Thymus (tissue), 11 donors: Measurements from ENCODE around the gene KRTAP4-11. TPM values are rescaled to one million over a fixed set of nuclear protein-coding genes. Genes with fewer than 3 reads are reported as not detected.

Source experiments
- DNase-seq, 9 donors: peaks; one replicate each; pipeline ENCODE4 v3.0.0-alpha.2; 2013; ENCODE audit warnings: low spot score in 9 of 9, low read depth in 6 of 9, missing footprints in 1 of 9
- H3K27ac ChIP-seq, 2 donors: one replicate each; pipeline ENCODE4 v1.5.1; 2013; ENCODE audit warnings: control low read depth in 1 of 2, low read depth in 1 of 2, low read length in 1 of 2, mild to moderate bottlenecking in 1 of 2, moderate library complexity in 1 of 2
- H3K27me3 ChIP-seq, 2 donors: one replicate each; pipeline ENCODE4 v1.5.1; 2013; ENCODE audit warnings: low read length in 1 of 2; ENCODE audit not compliant: control insufficient read depth in 2 of 2, insufficient read depth in 1 of 2
- H3K36me3 ChIP-seq, 2 donors: one replicate each; pipeline ENCODE4 v1.5.1; 2013; ENCODE audit warnings: low read length in 1 of 2, mild to moderate bottlenecking in 1 of 2, moderate library complexity in 1 of 2; ENCODE audit not compliant: control insufficient read depth in 2 of 2, insufficient read depth in 2 of 2
- H3K4me1 ChIP-seq, 2 donors: one replicate each; pipeline ENCODE4 v1.5.1; 2013; ENCODE audit warnings: low read length in 2 of 2; ENCODE audit not compliant: control insufficient read depth in 2 of 2, insufficient read depth in 2 of 2
- H3K4me3 ChIP-seq, 2 donors: one replicate each; pipeline ENCODE4 v1.5.1; 2013; ENCODE audit warnings: low read length in 2 of 2, control low read depth in 1 of 2, mild to moderate bottlenecking in 1 of 2
- H3K9me3 ChIP-seq, 2 donors: one replicate each; pipeline ENCODE4 v1.5.1; 2013; ENCODE audit warnings: low read length in 1 of 2, mild to moderate bottlenecking in 1 of 2; ENCODE audit not compliant: control insufficient read depth in 2 of 2, insufficient read depth in 1 of 2
- WGBS: extraction: QIAGEN DNeasy Blood & Tissue Kit; methylation state at CpG from one replicate; pipeline ENCODE4 v1.1.7; 2013; 5-methylcytosine and 5-hydroxymethylcytosine counted together
- polyA plus RNA-seq: library from polyadenylated mRNA; stranded (reverse); fragments of 200-250 nt; gene quantifications from one replicate; pipeline ENCODE4 v1.2.3, GENCODE V29; 2013
- total RNA-seq: library from RNA; stranded (reverse); fragments of 120-200 nt; gene quantifications from one replicate; pipeline ENCODE4 v1.2.4, GENCODE V29; 2013
- donor health status: healthy.

KRTAP4-11 gene
- total and polyA plus RNA-seq, 2 donors, result not detected

- Histone ChIP-seq H3K27ac (no peak overlapping the region), H3K27me3 (no peaks in the 10 kb centered on the region), H3K36me3 (no peaks in the 10 kb centered on the region), H3K4me3 (no peak overlapping the region), H3K9me3 (no peaks in the 10 kb centered on the region), H3K4me1 (no peaks in the 10 kb centered on the region)
- 94% methylated on average over 2 of the region's 2 CpGs for WGBS
- no peak for DNase-seq
These were observed 44.5 kb downstream of the KRTAP4-11 start for GRCh38 chr17:41073676-41074075.

GRCh38 chr17:41071606-41072360, 46.4 kb downstream of the KRTAP4-11 start:
- no peaks in the 10 kb centered on the region for H3K36me3 ChIP-seq
- H3K27me3 ChIP-seq, result no peaks in the 10 kb centered on the region
- no peaks in the 10 kb centered on the region for H3K9me3 ChIP-seq
- H3K4me1 ChIP-seq, result no peaks in the 10 kb centered on the region
- no peak overlapping the region for H3K4me3 ChIP-seq
- 97% methylated on average over 5 of the region's 5 CpGs for WGBS
- DNase-seq, result no peak
- no peak overlapping the region for H3K27ac ChIP-seq

- Histone ChIP-seq H3K4me3 (no peak overlapping the region), H3K36me3 (no peaks in the 10 kb centered on the region), H3K27ac (no peak overlapping the region), H3K9me3 (no peaks in the 10 kb centered on the region), H3K27me3 (no peaks in the 10 kb centered on the region), H3K4me1 (no peaks in the 10 kb centered on the region)
- WGBS, result 64% methylated on average over 3 of the region's 3 CpGs
- no peak for DNase-seq
These were observed 49.1 kb downstream of the KRTAP4-11 start for GRCh38 chr17:41069031-41069430.

GRCh38 chr17:41067281-41067680, 50.9 kb downstream of the KRTAP4-11 start:
- no peaks in the 10 kb centered on the region for H3K27me3 ChIP-seq
- H3K4me3 ChIP-seq, result no peak overlapping the region
- no peak overlapping the region for H3K27ac ChIP-seq
- H3K36me3 ChIP-seq, result no peaks in the 10 kb centered on the region
- H3K9me3 ChIP-seq, result no peaks in the 10 kb centered on the region
- H3K4me1 ChIP-seq, result no peaks in the 10 kb centered on the region
- no peak for DNase-seq

Other genes starting within 250 kb of the KRTAP4-11 start
Only the 30 nearest of the 38 such genes appear.
- gene KRT40, start 134.0 kb downstream of the KRTAP4-11 start, total RNA-seq, result 0.09 TPM
- 0.11 TPM for gene KRT40, start 134.0 kb downstream of the KRTAP4-11 start, polyA plus RNA-seq
- not detected for gene KRTAP3-3, start 124.2 kb downstream of the KRTAP4-11 start, total RNA-seq
- gene KRTAP3-3, start 124.2 kb downstream of the KRTAP4-11 start, polyA plus RNA-seq, result 0.87 TPM
- not detected for gene KRTAP3-2, start 118.5 kb downstream of the KRTAP4-11 start, total RNA-seq
- 0.09 TPM for gene KRTAP3-2, start 118.5 kb downstream of the KRTAP4-11 start, polyA plus RNA-seq
- gene KRTAP3-1, start 109.2 kb downstream of the KRTAP4-11 start, total RNA-seq, result not detected
- 0.09 TPM for gene KRTAP3-1, start 109.2 kb downstream of the KRTAP4-11 start, polyA plus RNA-seq
- gene KRTAP1-5, start 91.2 kb downstream of the KRTAP4-11 start, total RNA-seq, result not detected
- gene KRTAP1-5, start 91.2 kb downstream of the KRTAP4-11 start, polyA plus RNA-seq, result 0.05 TPM
- not detected for gene KRTAP1-4, start 88.2 kb downstream of the KRTAP4-11 start, total RNA-seq
- gene KRTAP1-4, start 88.2 kb downstream of the KRTAP4-11 start, polyA plus RNA-seq, result not detected
- not detected for gene KRTAP1-3, start 83.5 kb downstream of the KRTAP4-11 start, total RNA-seq
- not detected for gene KRTAP1-3, start 83.5 kb downstream of the KRTAP4-11 start, polyA plus RNA-seq
- gene KRTAP1-1, start 76.9 kb downstream of the KRTAP4-11 start, total RNA-seq, result not detected
- gene KRTAP1-1, start 76.9 kb downstream of the KRTAP4-11 start, polyA plus RNA-seq, result 0.14 TPM
- gene KRTAP2-1, start 71.1 kb downstream of the KRTAP4-11 start, total RNA-seq, result not detected
- 0.05 TPM for gene KRTAP2-1, start 71.1 kb downstream of the KRTAP4-11 start, polyA plus RNA-seq
- gene KRTAP2-2, start 63.1 kb downstream of the KRTAP4-11 start, total RNA-seq, result not detected
- not detected for gene KRTAP2-2, start 63.1 kb downstream of the KRTAP4-11 start, polyA plus RNA-seq
- gene KRTAP2-3, start 58.3 kb downstream of the KRTAP4-11 start, total RNA-seq, result not detected
- 0.18 TPM for gene KRTAP2-3, start 58.3 kb downstream of the KRTAP4-11 start, polyA plus RNA-seq
- gene KRTAP2-4, start 52.5 kb downstream of the KRTAP4-11 start, total RNA-seq, result not detected
- not detected for gene KRTAP2-4, start 52.5 kb downstream of the KRTAP4-11 start, polyA plus RNA-seq
- gene KRTAP4-7, start 34.2 kb downstream of the KRTAP4-11 start, total RNA-seq, result not detected
- not detected for gene KRTAP4-7, start 34.2 kb downstream of the KRTAP4-11 start, polyA plus RNA-seq
- not detected for gene KRTAP4-8, start 20.2 kb downstream of the KRTAP4-11 start, total RNA-seq
- 0.02 TPM for gene KRTAP4-8, start 20.2 kb downstream of the KRTAP4-11 start, polyA plus RNA-seq
- gene KRTAP4-16, start 16.2 kb downstream of the KRTAP4-11 start, total RNA-seq, result not detected
- not detected for gene KRTAP4-16, start 16.2 kb downstream of the KRTAP4-11 start, polyA plus RNA-seq
- not detected for gene KRTAP4-9, start 13.0 kb downstream of the KRTAP4-11 start, total RNA-seq
- gene KRTAP4-9, start 13.0 kb downstream of the KRTAP4-11 start, polyA plus RNA-seq, result not detected
- gene KRTAP4-12, start 5.8 kb upstream of the KRTAP4-11 start, total RNA-seq, result not detected
- not detected for gene KRTAP4-12, start 5.8 kb upstream of the KRTAP4-11 start, polyA plus RNA-seq
- not detected for gene KRTAP4-6, start 22.2 kb upstream of the KRTAP4-11 start, total RNA-seq
- not detected for gene KRTAP4-6, start 22.2 kb upstream of the KRTAP4-11 start, polyA plus RNA-seq
- gene KRTAP4-5, start 31.5 kb upstream of the KRTAP4-11 start, total RNA-seq, result not detected
- not detected for gene KRTAP4-5, start 31.5 kb upstream of the KRTAP4-11 start, polyA plus RNA-seq
- not detected for gene KRTAP4-4, start 42.4 kb upstream of the KRTAP4-11 start, total RNA-seq
- not detected for gene KRTAP4-4, start 42.4 kb upstream of the KRTAP4-11 start, polyA plus RNA-seq
- gene KRTAP4-3, start 49.8 kb upstream of the KRTAP4-11 start, total RNA-seq, result not detected
- gene KRTAP4-3, start 49.8 kb upstream of the KRTAP4-11 start, polyA plus RNA-seq, result not detected
- not detected for gene KRTAP4-2, start 59.8 kb upstream of the KRTAP4-11 start, total RNA-seq
- not detected for gene KRTAP4-2, start 59.8 kb upstream of the KRTAP4-11 start, polyA plus RNA-seq
- not detected for gene KRTAP4-1, start 66.5 kb upstream of the KRTAP4-11 start, total RNA-seq
- not detected for gene KRTAP4-1, start 66.5 kb upstream of the KRTAP4-11 start, polyA plus RNA-seq
- gene KRTAP9-1, start 71.5 kb upstream of the KRTAP4-11 start, total RNA-seq, result not detected
- gene KRTAP9-1, start 71.5 kb upstream of the KRTAP4-11 start, polyA plus RNA-seq, result not detected
- not detected for gene KRTAP9-2, start 108.3 kb upstream of the KRTAP4-11 start, total RNA-seq
- gene KRTAP9-2, start 108.3 kb upstream of the KRTAP4-11 start, polyA plus RNA-seq, result not detected
- not detected for gene KRTAP9-3, start 114.1 kb upstream of the KRTAP4-11 start, total RNA-seq
- gene KRTAP9-3, start 114.1 kb upstream of the KRTAP4-11 start, polyA plus RNA-seq, result not detected
- gene KRTAP9-8, start 119.6 kb upstream of the KRTAP4-11 start, total RNA-seq, result not detected
- 0.09 TPM for gene KRTAP9-8, start 119.6 kb upstream of the KRTAP4-11 start, polyA plus RNA-seq
- gene KRTAP9-4, start 131.3 kb upstream of the KRTAP4-11 start, total RNA-seq, result not detected
- 0.05 TPM for gene KRTAP9-4, start 131.3 kb upstream of the KRTAP4-11 start, polyA plus RNA-seq
- gene KRTAP9-9, start 137.0 kb upstream of the KRTAP4-11 start, total RNA-seq, result not detected
- gene KRTAP9-9, start 137.0 kb upstream of the KRTAP4-11 start, polyA plus RNA-seq, result 0.02 TPM
- gene KRTAP9-6, start 147.0 kb upstream of the KRTAP4-11 start, total RNA-seq, result not detected
- 0.02 TPM for gene KRTAP9-6, start 147.0 kb upstream of the KRTAP4-11 start, polyA plus RNA-seq